Kidney epithelial cell (primary cell): ENCODE results near the gene ICAM2. TPM values are rescaled to one million over a fixed set of nuclear protein-coding genes. Genes with fewer than 3 reads are reported as not detected.
A peak's percentile ranks its signal among the peaks of the same experiment; 100 is the strongest.

ENCODE experiments used
- DNase-seq: peaks from one replicate; pipeline ENCODE4 v3.0.0-alpha.2; 2010; ENCODE audit warnings: low read depth
- H3K27me3 ChIP-seq: 2 replicates; pipeline ENCODE4 v1.6.0; 2011; ENCODE audit warnings: low read length; ENCODE audit not compliant: control insufficient read depth, insufficient read depth
- H3K36me3 ChIP-seq: 2 replicates; pipeline ENCODE4 v1.5.1; 2011; ENCODE audit warnings: low read length; ENCODE audit not compliant: control insufficient read depth, insufficient read depth
- H3K4me3 ChIP-seq: 2 replicates; pipeline ENCODE4 v1.5.1; 2011; ENCODE audit warnings: low read depth, mild to moderate bottlenecking, control low read depth, low read length
- CTCF ChIP-seq: IDR thresholded peaks from 2 replicates; pipeline ENCODE4 v1.5.1; 2011; ENCODE audit warnings: mild to moderate bottlenecking, moderate library complexity, low read length, control low read depth, inconsistent platforms; ENCODE audit not compliant: insufficient read depth, poor library complexity, severe bottlenecking
- total RNA-seq: library from RNA; depleted of rRNA; stranded (reverse); fragments of >200 nt; gene quantifications from 2 replicates; pipeline ENCODE4 v1.2.3, GENCODE V29; 2015

ICAM2 gene
- total RNA-seq, 1 donor from 2014 or later, result 11.5 TPM

- no peak overlapping the region for H3K4me3 ChIP-seq
- no peak for DNase-seq
- no peaks in the 10 kb centered on the region for H3K36me3 ChIP-seq
- no peaks in the 10 kb centered on the region for H3K27me3 ChIP-seq
- TF ChIP-seq CTCF, result no peak
Measured at GRCh38 chr17:64032081-64032480, 11.6 kb upstream of the ICAM2 start.

GRCh38 chr17:64028874-64029464, 8.5 kb upstream of the ICAM2 start:
- Histone ChIP-seq H3K36me3 (no peaks in the 10 kb centered on the region), H3K27me3 (no peaks in the 10 kb centered on the region), H3K4me3 (no peak overlapping the region)
- TF ChIP-seq CTCF, result peak; percentile 81
- no peak for DNase-seq

- DNase-seq, result peak; percentile 16
- TF ChIP-seq CTCF, result peak; percentile 98
- H3K27me3 ChIP-seq, result no peaks in the 10 kb centered on the region
- no peak overlapping the region for H3K4me3 ChIP-seq
- no peaks in the 10 kb centered on the region for H3K36me3 ChIP-seq
Measured at GRCh38 chr17:64025732-64026294, 5.4 kb upstream of the ICAM2 start.

- H3K36me3 ChIP-seq, result no peaks in the 10 kb centered on the region
- TF ChIP-seq CTCF, result no peak
- no peak overlapping the region for H3K4me3 ChIP-seq
- no peaks in the 10 kb centered on the region for H3K27me3 ChIP-seq
- no peak for DNase-seq
Measured at GRCh38 chr17:64024781-64025731, 4.6 kb upstream of the ICAM2 start.

- no peak for TF ChIP-seq CTCF
- no peak overlapping the region for H3K4me3 ChIP-seq
- H3K36me3 ChIP-seq, result no peaks in the 10 kb centered on the region
- no peaks in the 10 kb centered on the region for H3K27me3 ChIP-seq
- no peak for DNase-seq
Measured at GRCh38 chr17:64024215-64024654, 3.8 kb upstream of the ICAM2 start.
